Measurements from ENCODE around the gene TNNI3K.

DNA sequence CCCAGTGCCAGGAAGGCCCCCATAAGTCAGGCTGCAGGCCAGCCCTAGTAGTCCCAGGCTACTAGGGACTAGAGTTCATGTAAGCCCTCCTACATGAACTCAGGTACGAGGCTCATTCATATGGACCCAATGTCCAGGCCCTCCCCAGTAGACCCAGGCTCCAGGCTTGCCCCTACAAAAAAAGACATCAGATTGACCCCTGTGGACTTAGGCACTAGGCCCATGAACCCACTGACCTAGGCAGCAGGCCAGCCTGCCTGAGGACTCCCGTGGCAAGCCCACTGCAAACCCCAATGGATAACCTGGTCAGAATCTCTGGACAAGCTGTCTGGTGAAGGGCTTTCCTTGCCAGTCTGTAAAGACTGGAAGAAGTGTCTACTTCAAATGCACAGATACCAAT lies 51.2 kb downstream of the TNNI3K start:
- TF ChIP-seq CTCF (conservative IDR thresholded peaks at IDR 0.05; ENCODE audit: low read depth, low read length) (no peak), EZH2 (IDR thresholded peaks at IDR 0.05; ENCODE audit: borderline replicate concordance, low read depth, low read length, poor library complexity, severe bottlenecking) (no peak)
